SK-N-SH treated with all-trans-retinoic acid at 6 μM for 48 hours (cell line): ENCODE data around the gene ZNF180.

Experiments
- ARNTL ChIP-seq: fragments of 450-650 bp; formaldehyde crosslinking; IDR thresholded peaks from 2 replicates; pipeline ENCODE4 v1.5.0; 2020; ENCODE audit warnings: low read depth, mild to moderate bottlenecking, moderate library complexity, borderline replicate concordance
- BACH2 ChIP-seq: fragments of 250-450 bp; sonication (Bioruptor Pico); IDR thresholded peaks from 2 replicates; pipeline ENCODE4 v1.9.0; 2021; ENCODE audit warnings: mild to moderate bottlenecking, borderline replicate concordance
- ESRRG ChIP-seq: fragments of 250-450 bp; sonication (Bioruptor Pico); IDR thresholded peaks from 2 replicates; pipeline ENCODE4 v1.6.1; 2021; ENCODE audit warnings: mild to moderate bottlenecking
- RARB ChIP-seq: fragments of 250-450 bp; sonication (Bioruptor Pico); IDR thresholded peaks from 2 replicates; pipeline ENCODE4 v1.8.0; 2021; ENCODE audit warnings: mild to moderate bottlenecking, moderate library complexity
- ZNF565 ChIP-seq: fragments of 450-650 bp; formaldehyde crosslinking; conservative IDR thresholded peaks from 2 replicates; pipeline ENCODE4 v1.5.0; 2020; ENCODE audit warnings: low read depth, mild to moderate bottlenecking, moderate library complexity
- TF ChIP-seq, protein P1 (sequence below): fragments of 250-450 bp; sonication (Bioruptor Pico); IDR thresholded peaks from 2 replicates; pipeline ENCODE4 v1.5.0; 2020; ENCODE audit warnings: mild to moderate bottlenecking, moderate library complexity
- TF ChIP-seq, protein P2 (sequence below): fragments of 250-450 bp; sonication (Bioruptor Pico); IDR thresholded peaks from 2 replicates; pipeline ENCODE4 v1.8.0; 2020; ENCODE audit warnings: mild to moderate bottlenecking, moderate library complexity, borderline replicate concordance

- TF ChIP-seq RARB (CRISPR knock-in tag) (no peak), ESRRG (CRISPR knock-in tag) (no peak), ARNTL (CRISPR knock-in tag) (no peak), BACH2 (CRISPR knock-in tag) (no peak), ZNF565 (CRISPR knock-in tag) (no peak)
- TF ChIP-seq, protein P1, sequence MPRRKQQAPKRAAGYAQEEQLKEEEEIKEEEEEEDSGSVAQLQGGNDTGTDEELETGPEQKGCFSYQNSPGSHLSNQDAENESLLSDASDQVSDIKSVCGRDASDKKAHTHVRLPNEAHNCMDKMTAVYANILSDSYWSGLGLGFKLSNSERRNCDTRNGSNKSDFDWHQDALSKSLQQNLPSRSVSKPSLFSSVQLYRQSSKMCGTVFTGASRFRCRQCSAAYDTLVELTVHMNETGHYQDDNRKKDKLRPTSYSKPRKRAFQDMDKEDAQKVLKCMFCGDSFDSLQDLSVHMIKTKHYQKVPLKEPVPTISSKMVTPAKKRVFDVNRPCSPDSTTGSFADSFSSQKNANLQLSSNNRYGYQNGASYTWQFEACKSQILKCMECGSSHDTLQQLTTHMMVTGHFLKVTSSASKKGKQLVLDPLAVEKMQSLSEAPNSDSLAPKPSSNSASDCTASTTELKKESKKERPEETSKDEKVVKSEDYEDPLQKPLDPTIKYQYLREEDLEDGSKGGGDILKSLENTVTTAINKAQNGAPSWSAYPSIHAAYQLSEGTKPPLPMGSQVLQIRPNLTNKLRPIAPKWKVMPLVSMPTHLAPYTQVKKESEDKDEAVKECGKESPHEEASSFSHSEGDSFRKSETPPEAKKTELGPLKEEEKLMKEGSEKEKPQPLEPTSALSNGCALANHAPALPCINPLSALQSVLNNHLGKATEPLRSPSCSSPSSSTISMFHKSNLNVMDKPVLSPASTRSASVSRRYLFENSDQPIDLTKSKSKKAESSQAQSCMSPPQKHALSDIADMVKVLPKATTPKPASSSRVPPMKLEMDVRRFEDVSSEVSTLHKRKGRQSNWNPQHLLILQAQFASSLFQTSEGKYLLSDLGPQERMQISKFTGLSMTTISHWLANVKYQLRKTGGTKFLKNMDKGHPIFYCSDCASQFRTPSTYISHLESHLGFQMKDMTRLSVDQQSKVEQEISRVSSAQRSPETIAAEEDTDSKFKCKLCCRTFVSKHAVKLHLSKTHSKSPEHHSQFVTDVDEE, result no peak
- TF ChIP-seq, protein P2, sequence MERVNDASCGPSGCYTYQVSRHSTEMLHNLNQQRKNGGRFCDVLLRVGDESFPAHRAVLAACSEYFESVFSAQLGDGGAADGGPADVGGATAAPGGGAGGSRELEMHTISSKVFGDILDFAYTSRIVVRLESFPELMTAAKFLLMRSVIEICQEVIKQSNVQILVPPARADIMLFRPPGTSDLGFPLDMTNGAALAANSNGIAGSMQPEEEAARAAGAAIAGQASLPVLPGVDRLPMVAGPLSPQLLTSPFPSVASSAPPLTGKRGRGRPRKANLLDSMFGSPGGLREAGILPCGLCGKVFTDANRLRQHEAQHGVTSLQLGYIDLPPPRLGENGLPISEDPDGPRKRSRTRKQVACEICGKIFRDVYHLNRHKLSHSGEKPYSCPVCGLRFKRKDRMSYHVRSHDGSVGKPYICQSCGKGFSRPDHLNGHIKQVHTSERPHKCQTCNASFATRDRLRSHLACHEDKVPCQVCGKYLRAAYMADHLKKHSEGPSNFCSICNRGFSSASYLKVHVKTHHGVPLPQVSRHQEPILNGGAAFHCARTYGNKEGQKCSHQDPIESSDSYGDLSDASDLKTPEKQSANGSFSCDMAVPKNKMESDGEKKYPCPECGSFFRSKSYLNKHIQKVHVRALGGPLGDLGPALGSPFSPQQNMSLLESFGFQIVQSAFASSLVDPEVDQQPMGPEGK (CRISPR knock-in tag), result no peak
These were observed 21.0 kb upstream of the ZNF180 start for GRCh38 chr19:44521370-44521769.
